PC-3 (cell line): ENCODE measurements around the gene PREB. TPM values are rescaled to one million over a fixed set of nuclear protein-coding genes. Genes with fewer than 3 reads are reported as not detected.

Source experiments
- ATAC-seq: fragments of 200-7000 bp; cut with Tn5 transposase; 2 replicates; pipeline ENCODE4 v1.9.1; 2020; ENCODE audit warnings: mild to moderate bottlenecking, moderate library complexity
- BruUV-seq: library from RNA; stranded (reverse); fragments of 400-500 nt; replicated peaks from 2 replicates; lab custom pipeline; 2021; lab: Mats Ljungman, UMichigan
- CTCF ChIA-PET: fragments of 300-600 bp; sonication (Branson Sonifier 250); formaldehyde crosslinking; loops from one replicate; lab custom pipeline; 2022; ENCODE audit warnings: antibody characterized with exemption; lab: Charles Lee
- POLR2A ChIA-PET: fragments of 300-600 bp; sonication (Branson Sonifier 250); formaldehyde crosslinking; loops from one replicate; lab custom pipeline; 2022; ENCODE audit warnings: antibody characterized with exemption; ENCODE audit not compliant: unreplicated experiment; lab: Charles Lee
- DNase-seq: peaks from one replicate; pipeline ENCODE4 v3.0.0-alpha.2; 2015
- H2AFZ ChIP-seq: fragments of 300-600 bp; sonication (generic); 2 replicates; pipeline ENCODE4 v1.6.0; 2016; ENCODE audit warnings: antibody characterized with exemption, low read length
- H3F3A ChIP-seq: fragments of 300-600 bp; sonication (generic); one replicate; pipeline ENCODE4 v1.6.0; 2017; ENCODE audit warnings: antibody characterized with exemption, low read length, control low read depth, mild to moderate bottlenecking; ENCODE audit not compliant: unreplicated experiment
- H3K27ac ChIP-seq: fragments of 300-600 bp; sonication (generic); 2 replicates; pipeline ENCODE4 v1.5.1; 2016; ENCODE audit warnings: mild to moderate bottlenecking, low read length
- H3K27me3 ChIP-seq: fragments of 300-600 bp; sonication (generic); 2 replicates; pipeline ENCODE4 v1.6.1; 2016; ENCODE audit warnings: low read length, mixed read lengths
- H3K36me3 ChIP-seq: fragments of 300-600 bp; sonication (generic); 2 replicates; pipeline ENCODE4 v1.6.1; 2016; ENCODE audit warnings: low read depth, mixed run types, low read length, mixed read lengths
- H3K4me1 ChIP-seq: fragments of 300-600 bp; sonication (generic); 2 replicates; pipeline ENCODE4 v1.5.1; 2016; ENCODE audit warnings: low read length; ENCODE audit not compliant: insufficient read depth
- H3K4me2 ChIP-seq: fragments of 300-600 bp; sonication (generic); 2 replicates; pipeline ENCODE4 v1.6.0; 2016; ENCODE audit warnings: low read length
- H3K4me3 ChIP-seq: fragments of 300-600 bp; sonication (generic); 2 replicates; pipeline ENCODE4 v1.5.1; 2016; ENCODE audit warnings: mild to moderate bottlenecking, low read length, mixed read lengths
- H3K79me2 ChIP-seq: fragments of 300-600 bp; sonication (generic); 2 replicates; pipeline ENCODE4 v1.6.1; 2017; ENCODE audit warnings: low read length, mixed read lengths
- H3K9ac ChIP-seq: fragments of 300-600 bp; sonication (generic); 2 replicates; pipeline ENCODE4 v1.6.0; 2016; ENCODE audit warnings: mild to moderate bottlenecking, low read length
- H3K9me2 ChIP-seq: fragments of 300-600 bp; sonication (generic); replicated peaks from 2 replicates; pipeline ENCODE4 v1.6.1; 2016; ENCODE audit warnings: mixed run types, low read length, mixed read lengths
- H3K9me3 ChIP-seq: fragments of 300-600 bp; sonication (generic); 2 replicates; pipeline ENCODE4 v1.6.1; 2016; ENCODE audit warnings: low read length, mixed read lengths
- H4K20me1 ChIP-seq: fragments of 300-600 bp; sonication (generic); 2 replicates; pipeline ENCODE4 v1.6.1; 2016; ENCODE audit warnings: low read length, mixed read lengths
- CTCF ChIP-seq: fragments of 300-600 bp; sonication (generic); conservative IDR thresholded peaks from 2 replicates; pipeline ENCODE4 v1.5.1; 2017; ENCODE audit warnings: antibody characterized with exemption, low read depth, mild to moderate bottlenecking, low read length
- EZH2 ChIP-seq: fragments of 300-600 bp; sonication (generic); IDR thresholded peaks from one replicate; pipeline ENCODE4 v1.6.1; 2017; ENCODE audit warnings: antibody characterized with exemption, mild to moderate bottlenecking, low read length; ENCODE audit not compliant: unreplicated experiment
- EZH2phosphoT487 ChIP-seq: fragments of 300-600 bp; sonication (generic); IDR thresholded peaks from 2 replicates; pipeline ENCODE4 v1.6.1; 2018; ENCODE audit warnings: mild to moderate bottlenecking, antibody characterized with exemption, low read length, borderline replicate concordance
- intact Hi-C: fragments of 100-400 bp; cut with micrococcal nuclease; formaldehyde crosslinking; loops from 2 replicates; pipeline ENCODE4 v1.9.0; 2023
- total RNA-seq: library from RNA; depleted of rRNA; stranded (reverse); fragments of >200 nt; gene quantifications from 2 replicates; pipeline ENCODE4 v1.2.3, GENCODE V29; 2014

The PREB gene
- total RNA-seq, 1 experiment from 2014 or later, result 85.6 TPM

GRCh38 chr2:27128668-27129571, 5.5 kb downstream of the PREB start:
- no peaks in the 10 kb centered on the region for H3K9me2 ChIP-seq
- H3K27me3 ChIP-seq, result no peaks in the 10 kb centered on the region
- H3K79me2 ChIP-seq, result peaks cover 17% of the 10 kb centered on the region
- peaks cover 12% of the 10 kb centered on the region for H3K36me3 ChIP-seq
- CTCF ChIA-PET, result no interaction called here
- H3K9me3 ChIP-seq, result no peaks in the 10 kb centered on the region
- peaks cover 9% of the 10 kb centered on the region; the same call in 1 of the 2 replicates for H4K20me1 ChIP-seq
- ATAC-seq (no peak), DNase-seq (no peak)
- no peak overlapping the region for H2AFZ ChIP-seq
- no peak overlapping the region for H3K4me3 ChIP-seq
- H3K27ac ChIP-seq, result no peak overlapping the region
- TF ChIP-seq EZH2phosphoT487 (no peak), EZH2 (no peak), CTCF (no peak)
- BruUV-seq, result no TSS peak
- no peak overlapping the region for H3K9ac ChIP-seq
- POLR2A ChIA-PET, result no interaction called here
- no peak overlapping the region for H3K4me2 ChIP-seq
- no peaks in the 10 kb centered on the region for H3F3A ChIP-seq
- H3K4me1 ChIP-seq, result peaks cover 9% of the 10 kb centered on the region
- intact Hi-C loops, result no loop called here

GRCh38 chr2:27127883-27128667, 6.4 kb downstream of the PREB start:
- Histone ChIP-seq H3F3A (no peaks in the 10 kb centered on the region), H3K27ac (no peak overlapping the region), H3K36me3 (peaks cover 12% of the 10 kb centered on the region), H2AFZ (no peak overlapping the region), H3K27me3 (no peaks in the 10 kb centered on the region), H3K79me2 (peaks cover 8% of the 10 kb centered on the region), H3K9me3 (no peaks in the 10 kb centered on the region), H3K9me2 (no peaks in the 10 kb centered on the region), H3K9ac (no peak overlapping the region), H4K20me1 (peaks cover 4% of the 10 kb centered on the region; the same call in 1 of the 2 replicates), H3K4me1 (peaks cover 4% of the 10 kb centered on the region), H3K4me2 (no peak overlapping the region), H3K4me3 (no peak overlapping the region)
- ChIA-PET POLR2A (no interaction called here), CTCF (no interaction called here)
- BruUV-seq, result no TSS peak
- intact Hi-C loops, result no loop called here
- TF ChIP-seq EZH2 (no peak), EZH2phosphoT487 (no peak), CTCF (no peak)
- DNase-seq (no peak), ATAC-seq (no peak)
